ENCODE data around the gene ERBB4. TPM values are rescaled to one million over a fixed set of nuclear protein-coding genes. Genes with fewer than 3 reads are reported as not detected.

The ERBB4 gene
- total and polyA plus RNA-seq, 9 donors, result 5.0 to 12.7 (median 7.7) TPM

- no peaks in the 10 kb centered on the region for H3K9me3 ChIP-seq (replicated peaks; ENCODE audit: control insufficient read depth, low read depth, low read length)
- DNase-seq, result no peak
- no peak overlapping the region for H3K27ac ChIP-seq (ENCODE audit: low read length)
- whole genome bisulfite sequencing (ENCODE audit: insufficient coverage), result no CpG with 5 or more reads among the region's 1 CpG
- H3K4me1 ChIP-seq (ENCODE audit: control insufficient read depth, insufficient read depth, low read length), result no peaks in the 10 kb centered on the region
- no peaks in the 10 kb centered on the region for H3K27me3 ChIP-seq (ENCODE audit: control insufficient read depth, insufficient read depth, low read length)
- H3K36me3 ChIP-seq (ENCODE audit: control insufficient read depth, insufficient read depth, low read length), result no peaks in the 10 kb centered on the region
- no peak overlapping the region for H3K4me3 ChIP-seq (ENCODE audit: low read length)
Measured at GRCh38 chr2:212409560-212409959, 129.0 kb downstream of the ERBB4 start.

- no peaks in the 10 kb centered on the region for H3K4me1 ChIP-seq (ENCODE audit: control insufficient read depth, insufficient read depth, low read length)
- H3K9me3 ChIP-seq (replicated peaks; ENCODE audit: control insufficient read depth, low read depth, low read length), result no peaks in the 10 kb centered on the region
- no peaks in the 10 kb centered on the region for H3K36me3 ChIP-seq (ENCODE audit: control insufficient read depth, insufficient read depth, low read length)
- no peak for DNase-seq
- H3K4me3 ChIP-seq (ENCODE audit: low read length), result no peak overlapping the region
- H3K27ac ChIP-seq (ENCODE audit: low read length), result no peak overlapping the region
- no peaks in the 10 kb centered on the region for H3K27me3 ChIP-seq (ENCODE audit: control insufficient read depth, insufficient read depth, low read length)
- 50% methylated on average over 1 of the region's 4 CpGs for WGBS (ENCODE audit: insufficient coverage)
Measured at GRCh38 chr2:212408524-212408923, 130.1 kb downstream of the ERBB4 start.

- WGBS (ENCODE audit: insufficient coverage), result no CpG with 5 or more reads among the region's 1 CpG
- H3K27ac ChIP-seq (ENCODE audit: low read length), result no peak overlapping the region
- DNase-seq, result no peak
- no peaks in the 10 kb centered on the region for H3K27me3 ChIP-seq (ENCODE audit: control insufficient read depth, insufficient read depth, low read length)
- H3K4me1 ChIP-seq (ENCODE audit: control insufficient read depth, insufficient read depth, low read length), result no peaks in the 10 kb centered on the region
- H3K36me3 ChIP-seq (ENCODE audit: control insufficient read depth, insufficient read depth, low read length), result no peaks in the 10 kb centered on the region
- H3K4me3 ChIP-seq (ENCODE audit: low read length), result no peak overlapping the region
- no peaks in the 10 kb centered on the region for H3K9me3 ChIP-seq (replicated peaks; ENCODE audit: control insufficient read depth, low read depth, low read length)
Measured at GRCh38 chr2:212406716-212407115, 131.9 kb downstream of the ERBB4 start.

GRCh38 chr2:212402316-212402715, 136.3 kb downstream of the ERBB4 start:
- WGBS (ENCODE audit: insufficient coverage), result no CpG with 5 or more reads among the region's 4 CpGs
- Histone ChIP-seq H3K27ac (ENCODE audit: low read length) (no peak overlapping the region), H3K36me3 (ENCODE audit: control insufficient read depth, insufficient read depth, low read length) (no peaks in the 10 kb centered on the region), H3K4me3 (ENCODE audit: low read length) (no peak overlapping the region), H3K27me3 (ENCODE audit: control insufficient read depth, insufficient read depth, low read length) (no peaks in the 10 kb centered on the region), H3K4me1 (ENCODE audit: control insufficient read depth, insufficient read depth, low read length) (no peaks in the 10 kb centered on the region), H3K9me3 (replicated peaks; ENCODE audit: control insufficient read depth, low read depth, low read length) (no peaks in the 10 kb centered on the region)
- DNase-seq, result no peak

GRCh38 chr2:212398316-212398715, 140.3 kb downstream of the ERBB4 start:
- Histone ChIP-seq H3K4me1 (ENCODE audit: control insufficient read depth, insufficient read depth, low read length) (no peaks in the 10 kb centered on the region), H3K36me3 (ENCODE audit: control insufficient read depth, insufficient read depth, low read length) (no peaks in the 10 kb centered on the region), H3K27me3 (ENCODE audit: control insufficient read depth, insufficient read depth, low read length) (no peaks in the 10 kb centered on the region), H3K27ac (ENCODE audit: low read length) (no peak overlapping the region), H3K4me3 (ENCODE audit: low read length) (no peak overlapping the region), H3K9me3 (replicated peaks; ENCODE audit: control insufficient read depth, low read depth, low read length) (no peaks in the 10 kb centered on the region)
- DNase-seq, result no peak
- no CpG with 5 or more reads among the region's 1 CpG for WGBS (ENCODE audit: insufficient coverage)

GRCh38 chr2:212392544-212392943, 146.1 kb downstream of the ERBB4 start:
- 50% methylated on average over 1 of the region's 3 CpGs for WGBS (ENCODE audit: insufficient coverage)
- Histone ChIP-seq H3K27me3 (ENCODE audit: control insufficient read depth, insufficient read depth, low read length) (no peaks in the 10 kb centered on the region), H3K36me3 (ENCODE audit: control insufficient read depth, insufficient read depth, low read length) (no peaks in the 10 kb centered on the region), H3K27ac (ENCODE audit: low read length) (no peak overlapping the region), H3K4me1 (ENCODE audit: control insufficient read depth, insufficient read depth, low read length) (no peaks in the 10 kb centered on the region), H3K4me3 (ENCODE audit: low read length) (no peak overlapping the region), H3K9me3 (replicated peaks; ENCODE audit: control insufficient read depth, low read depth, low read length) (no peaks in the 10 kb centered on the region)
- DNase-seq, result no peak

- H3K27me3 ChIP-seq (ENCODE audit: control insufficient read depth, insufficient read depth, low read length), result no peaks in the 10 kb centered on the region
- DNase-seq, result no peak
- no CpG with 5 or more reads among the region's 2 CpGs for WGBS (ENCODE audit: insufficient coverage)
- no peak overlapping the region for H3K4me3 ChIP-seq (ENCODE audit: low read length)
- no peaks in the 10 kb centered on the region for H3K36me3 ChIP-seq (ENCODE audit: control insufficient read depth, insufficient read depth, low read length)
- no peaks in the 10 kb centered on the region for H3K9me3 ChIP-seq (replicated peaks; ENCODE audit: control insufficient read depth, low read depth, low read length)
- no peak overlapping the region for H3K27ac ChIP-seq (ENCODE audit: low read length)
- H3K4me1 ChIP-seq (ENCODE audit: control insufficient read depth, insufficient read depth, low read length), result no peaks in the 10 kb centered on the region
Measured at GRCh38 chr2:212392043-212392442, 146.6 kb downstream of the ERBB4 start.

GRCh38 chr2:212387146-212387545, 151.5 kb downstream of the ERBB4 start:
- H3K27me3 ChIP-seq (ENCODE audit: control insufficient read depth, insufficient read depth, low read length), result no peaks in the 10 kb centered on the region
- 67% methylated on average over 1 of the region's 4 CpGs for WGBS (ENCODE audit: insufficient coverage)

GRCh38 chr2:212385241-212385640, 153.4 kb downstream of the ERBB4 start:
- WGBS (ENCODE audit: insufficient coverage), result no CpG with 5 or more reads among the region's 2 CpGs
- Histone ChIP-seq H3K4me1 (ENCODE audit: control insufficient read depth, insufficient read depth, low read length) (no peaks in the 10 kb centered on the region), H3K4me3 (ENCODE audit: low read length) (no peak overlapping the region), H3K27me3 (ENCODE audit: control insufficient read depth, insufficient read depth, low read length) (no peaks in the 10 kb centered on the region), H3K9me3 (replicated peaks; ENCODE audit: control insufficient read depth, low read depth, low read length) (no peaks in the 10 kb centered on the region), H3K36me3 (ENCODE audit: control insufficient read depth, insufficient read depth, low read length) (no peaks in the 10 kb centered on the region), H3K27ac (ENCODE audit: low read length) (no peak overlapping the region)
- DNase-seq, result no peak

More at GRCh38 chr2:212387146-212387545, 151.5 kb downstream of the ERBB4 start:
- no peak for DNase-seq
- no peaks in the 10 kb centered on the region for H3K36me3 ChIP-seq (ENCODE audit: control insufficient read depth, insufficient read depth, low read length)
- no peaks in the 10 kb centered on the region for H3K4me1 ChIP-seq (ENCODE audit: control insufficient read depth, insufficient read depth, low read length)
- no peak overlapping the region for H3K4me3 ChIP-seq (ENCODE audit: low read length)
- no peaks in the 10 kb centered on the region for H3K9me3 ChIP-seq (replicated peaks; ENCODE audit: control insufficient read depth, low read depth, low read length)
- no peak overlapping the region for H3K27ac ChIP-seq (ENCODE audit: low read length)

GRCh38 chr2:212384027-212384426, 154.6 kb downstream of the ERBB4 start:
- Histone ChIP-seq H3K4me1 (ENCODE audit: control insufficient read depth, insufficient read depth, low read length) (no peaks in the 10 kb centered on the region), H3K9me3 (replicated peaks; ENCODE audit: control insufficient read depth, low read depth, low read length) (no peaks in the 10 kb centered on the region), H3K36me3 (ENCODE audit: control insufficient read depth, insufficient read depth, low read length) (no peaks in the 10 kb centered on the region), H3K27me3 (ENCODE audit: control insufficient read depth, insufficient read depth, low read length) (no peaks in the 10 kb centered on the region), H3K4me3 (ENCODE audit: low read length) (no peak overlapping the region), H3K27ac (ENCODE audit: low read length) (no peak overlapping the region)
- DNase-seq, result no peak
- WGBS (ENCODE audit: insufficient coverage), result no CpG with 5 or more reads among the region's 2 CpGs

- H3K36me3 ChIP-seq (ENCODE audit: control insufficient read depth, insufficient read depth, low read length), result no peaks in the 10 kb centered on the region
- no peak overlapping the region for H3K4me3 ChIP-seq (ENCODE audit: low read length)
- H3K9me3 ChIP-seq (replicated peaks; ENCODE audit: control insufficient read depth, low read depth, low read length), result no peaks in the 10 kb centered on the region
- H3K4me1 ChIP-seq (ENCODE audit: control insufficient read depth, insufficient read depth, low read length), result no peaks in the 10 kb centered on the region
- H3K27me3 ChIP-seq (ENCODE audit: control insufficient read depth, insufficient read depth, low read length), result no peaks in the 10 kb centered on the region
- no peak for DNase-seq
- H3K27ac ChIP-seq (ENCODE audit: low read length), result no peak overlapping the region
- no CpG with 5 or more reads among the region's 1 CpG for WGBS (ENCODE audit: insufficient coverage)
Measured at GRCh38 chr2:212381428-212382102, 157.0 kb downstream of the ERBB4 start.
